Measurements from ENCODE around the gene ADSL. TPM values are rescaled to one million over a fixed set of nuclear protein-coding genes. Genes with fewer than 3 reads are reported as not detected.

Gene ADSL
- total RNA-seq, 1 donor from 2014 or later, result 110 TPM

GRCh38 chr22:40388231-40388630 is 41.9 kb downstream of the ADSL start:
- H3K27me3 ChIP-seq (ENCODE audit: control insufficient read depth, insufficient read depth, low read length), result no peaks in the 10 kb centered on the region
- no peak overlapping the region for H3K4me3 ChIP-seq (ENCODE audit: low read depth, low read length)
- no peak for TF ChIP-seq CTCF (IDR thresholded peaks at IDR 0.05; ENCODE audit: insufficient read depth, low read length, severe bottlenecking)
- no peak for FAIRE-seq
- DNase-seq (ENCODE audit: low read depth), result no peak
- no peaks in the 10 kb centered on the region for H3K36me3 ChIP-seq (ENCODE audit: control insufficient read depth, insufficient read depth, low read length)

GRCh38 chr22:40391417-40391816 is 45.1 kb downstream of the ADSL start:
- H3K36me3 ChIP-seq (ENCODE audit: control insufficient read depth, insufficient read depth, low read length), result no peaks in the 10 kb centered on the region
- DNase-seq (ENCODE audit: low read depth) (no peak), FAIRE-seq (no peak)
- no peaks in the 10 kb centered on the region for H3K27me3 ChIP-seq (ENCODE audit: control insufficient read depth, insufficient read depth, low read length)
- H3K4me3 ChIP-seq (ENCODE audit: low read depth, low read length), result no peak overlapping the region
- TF ChIP-seq CTCF (IDR thresholded peaks at IDR 0.05; ENCODE audit: insufficient read depth, low read length, severe bottlenecking), result no peak

- Histone ChIP-seq H3K27me3 (ENCODE audit: control insufficient read depth, insufficient read depth, low read length) (no peaks in the 10 kb centered on the region), H3K36me3 (ENCODE audit: control insufficient read depth, insufficient read depth, low read length) (no peaks in the 10 kb centered on the region), H3K4me3 (ENCODE audit: low read depth, low read length) (no peak overlapping the region)
- DNase-seq (ENCODE audit: low read depth), result peak; percentile 22
- no peak for TF ChIP-seq CTCF (IDR thresholded peaks at IDR 0.05; ENCODE audit: insufficient read depth, low read length, severe bottlenecking)
- no peak for FAIRE-seq
Measured at GRCh38 chr22:40392618-40393017, 46.3 kb downstream of the ADSL start.

- Histone ChIP-seq H3K36me3 (ENCODE audit: control insufficient read depth, insufficient read depth, low read length) (no peaks in the 10 kb centered on the region), H3K27me3 (ENCODE audit: control insufficient read depth, insufficient read depth, low read length) (no peaks in the 10 kb centered on the region), H3K4me3 (ENCODE audit: low read depth, low read length) (no peak overlapping the region)
- FAIRE-seq, result no peak
- TF ChIP-seq CTCF (IDR thresholded peaks at IDR 0.05; ENCODE audit: insufficient read depth, low read length, severe bottlenecking), result no peak
- no peak for DNase-seq (ENCODE audit: low read depth)
Measured at GRCh38 chr22:40394607-40395006, 48.3 kb downstream of the ADSL start.

GRCh38 chr22:40395607-40396006 is 49.3 kb downstream of the ADSL start:
- no peak for TF ChIP-seq CTCF (IDR thresholded peaks at IDR 0.05; ENCODE audit: insufficient read depth, low read length, severe bottlenecking)
- H3K4me3 ChIP-seq (ENCODE audit: low read depth, low read length), result no peak overlapping the region
- H3K36me3 ChIP-seq (ENCODE audit: control insufficient read depth, insufficient read depth, low read length), result no peaks in the 10 kb centered on the region
- DNase-seq (ENCODE audit: low read depth) (no peak), FAIRE-seq (no peak)
- no peaks in the 10 kb centered on the region for H3K27me3 ChIP-seq (ENCODE audit: control insufficient read depth, insufficient read depth, low read length)

- no peak for TF ChIP-seq CTCF (IDR thresholded peaks at IDR 0.05; ENCODE audit: insufficient read depth, low read length, severe bottlenecking)
- DNase-seq (ENCODE audit: low read depth), result peak; percentile 95
- peaks cover 4% of the 10 kb centered on the region for H3K36me3 ChIP-seq (ENCODE audit: control insufficient read depth, insufficient read depth, low read length)
- no peaks in the 10 kb centered on the region for H3K27me3 ChIP-seq (ENCODE audit: control insufficient read depth, insufficient read depth, low read length)
- H3K4me3 ChIP-seq (ENCODE audit: low read depth, low read length), result no peak overlapping the region
- FAIRE-seq, result no peak
Measured at GRCh38 chr22:40396882-40397281, 50.6 kb downstream of the ADSL start.

All from bronchial epithelial cell (primary cell).